GM21423 (cell line): ENCODE results near the gene RBMS3.
"Not testable (repeated sequence)": the region's sequence is repeated elsewhere in the genome, so short reads cannot be mapped to it uniquely, and the experiment has no call there.

ENCODE experiments used
- ATAC-seq: cut with Tn5 transposase; IDR thresholded peaks from one replicate; pipeline ENCODE4 v1.9.1; 2021; ENCODE audit warnings: mild to moderate bottlenecking, moderate library complexity; ENCODE audit not compliant: unreplicated experiment

The RBMS3 gene

GRCh38 chr3:30044515-30044914, 763.6 kb downstream of the RBMS3 start:
- no peak for ATAC-seq

- ATAC-seq = no peak
Measured at GRCh38 chr3:30048431-30048830, 767.6 kb downstream of the RBMS3 start.

- ATAC-seq = not testable (repeated sequence)
Measured at GRCh38 chr3:30050116-30050515, 769.2 kb downstream of the RBMS3 start.

- no peak for ATAC-seq
Measured at GRCh38 chr3:30059240-30059639, 778.4 kb downstream of the RBMS3 start.
